HepG2 (cell line): Measurements from ENCODE around the gene GSK3B.

Experiments used
- ADNP ChIP-seq: sonication (generic); formaldehyde crosslinking; IDR thresholded peaks from 2 replicates; pipeline ENCODE4 v1.4.0; 2020; ENCODE audit warnings: missing genetic modification reagents
- ATF7 ChIP-seq, 2 experiments: fragments of 450-650 bp in 1 of 2; sonication (generic) in 1 of 2; formaldehyde crosslinking in 1 of 2; IDR thresholded peaks; 2 replicates each; pipeline versions ENCODE4 v1.4.0 to v1.6.1; 2016 to 2020; ENCODE audit warnings: antibody characterized with exemption in 1 of 2, mild to moderate bottlenecking in 1 of 2, missing genetic modification reagents in 1 of 2
- BCL6 ChIP-seq: IDR thresholded peaks from 2 replicates; pipeline ENCODE4 v1.6.1; 2016; ENCODE audit warnings: missing genetic modification reagents, missing compliant biosample characterization
- CTCF ChIP-seq: sonication (generic); formaldehyde crosslinking; IDR thresholded peaks from 2 replicates; pipeline ENCODE4 v1.5.0; 2020; ENCODE audit warnings: mild to moderate bottlenecking, missing genetic modification reagents, moderate library complexity
- FOXM1 ChIP-seq: sonication (generic); formaldehyde crosslinking; IDR thresholded peaks from 2 replicates; pipeline ENCODE4 v1.5.0; 2020; ENCODE audit warnings: missing genetic modification reagents
- GABPA ChIP-seq, 2 experiments: IDR thresholded peaks; 2 replicates each; pipeline ENCODE4 v1.6.1; 2011 to 2016; ENCODE audit warnings: low read depth in 2 of 2, low read length in 1 of 2, missing biosample characterization in 1 of 2, missing genetic modification characterization in 1 of 2
- MYNN ChIP-seq: sonication (generic); formaldehyde crosslinking; IDR thresholded peaks from 2 replicates; pipeline ENCODE4 v1.4.0; 2020; ENCODE audit warnings: mild to moderate bottlenecking, low read depth, missing genetic modification reagents
- TBP ChIP-seq: sonication (generic); formaldehyde crosslinking; IDR thresholded peaks from 2 replicates; pipeline ENCODE4 v1.5.0; 2020; ENCODE audit warnings: missing genetic modification reagents
- ZBTB10 ChIP-seq: sonication (generic); formaldehyde crosslinking; IDR thresholded peaks from 2 replicates; pipeline ENCODE4 v1.4.0; 2020; ENCODE audit warnings: missing genetic modification reagents, borderline replicate concordance
- ZBTB43 ChIP-seq: sonication (generic); formaldehyde crosslinking; conservative IDR thresholded peaks from 2 replicates; pipeline ENCODE4 v1.4.0; 2020; ENCODE audit warnings: missing genetic modification reagents
- TF ChIP-seq, protein P1 (sequence below): IDR thresholded peaks from 2 replicates; pipeline ENCODE4 v1.6.1; 2012; ENCODE audit warnings: inconsistent platforms

- TF ChIP-seq TBP, result no peak
- TF ChIP-seq, protein P1, sequence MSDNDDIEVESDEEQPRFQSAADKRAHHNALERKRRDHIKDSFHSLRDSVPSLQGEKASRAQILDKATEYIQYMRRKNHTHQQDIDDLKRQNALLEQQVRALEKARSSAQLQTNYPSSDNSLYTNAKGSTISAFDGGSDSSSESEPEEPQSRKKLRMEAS, result no peak
- no peak for TF ChIP-seq BCL6
- TF ChIP-seq ADNP (CRISPR knock-in tag), result no peak
- TF ChIP-seq ATF7 (IDR thresholded peaks at IDR 0.05), result no peak
- no peak for TF ChIP-seq ATF7 (CRISPR knock-in tag; IDR thresholded peaks at IDR 0.05)
- no peak for TF ChIP-seq CTCF (CRISPR knock-in tag)
- no peak for TF ChIP-seq ZBTB10 (CRISPR knock-in tag)
- TF ChIP-seq MYNN (CRISPR knock-in tag), result no peak
- TF ChIP-seq FOXM1 (CRISPR knock-in tag), result no peak
- no peak for TF ChIP-seq ZBTB43
- TF ChIP-seq GABPA (IDR thresholded peaks at IDR 0.05; ENCODE audit: low read depth, low read length), result no peak
- TF ChIP-seq GABPA (CRISPR knock-in tag; IDR thresholded peaks at IDR 0.05; ENCODE audit: low read depth), result no peak
Measured at GRCh38 chr3:119913021-119913420, 181.2 kb downstream of the GSK3B start.
